ENCODE data around the gene PRPF19.

PRPF19 gene

GRCh38 chr11:60937811-60938210 is 31.4 kb upstream of the PRPF19 start:
- DNase-seq (ENCODE audit: low read depth in 3 of 3): no peak

GRCh38 chr11:60937144-60937527 is 30.8 kb upstream of the PRPF19 start:
- DNase-seq (ENCODE audit: low read depth in 3 of 3): no peak

- DNase-seq (ENCODE audit: low read depth in 3 of 3): no peak
Measured at GRCh38 chr11:60936467-60937143, 30.2 kb upstream of the PRPF19 start.

- DNase-seq (ENCODE audit: low read depth in 3 of 3): no peak
Measured at GRCh38 chr11:60935676-60936442, 29.5 kb upstream of the PRPF19 start.

- DNase-seq (ENCODE audit: low read depth in 3 of 3): no peak
Measured at GRCh38 chr11:60934790-60935605, 28.6 kb upstream of the PRPF19 start.

- DNase-seq (ENCODE audit: low read depth in 3 of 3): no peak
Measured at GRCh38 chr11:60934124-60934789, 27.9 kb upstream of the PRPF19 start.

- no peak for DNase-seq (ENCODE audit: low read depth in 3 of 3)
Measured at GRCh38 chr11:60933416-60934123, 27.2 kb upstream of the PRPF19 start.

GRCh38 chr11:60932605-60933356 is 26.4 kb upstream of the PRPF19 start:
- no peak for DNase-seq (ENCODE audit: low read depth in 3 of 3)

- DNase-seq (ENCODE audit: low read depth in 3 of 3): no peak
Measured at GRCh38 chr11:60931917-60932316, 25.5 kb upstream of the PRPF19 start.

GRCh38 chr11:60930394-60930793 is 24.0 kb upstream of the PRPF19 start:
- DNase-seq (ENCODE audit: low read depth in 3 of 3): no peak

- DNase-seq (ENCODE audit: low read depth in 3 of 3): no peak
Measured at GRCh38 chr11:60929764-60930163, 23.4 kb upstream of the PRPF19 start.

- DNase-seq (ENCODE audit: low read depth in 3 of 3): no peak
Measured at GRCh38 chr11:60928563-60929001, 22.2 kb upstream of the PRPF19 start.

- no peak for DNase-seq (ENCODE audit: low read depth in 3 of 3)
Measured at GRCh38 chr11:60927600-60927999, 21.2 kb upstream of the PRPF19 start.

- DNase-seq (ENCODE audit: low read depth in 3 of 3): no peak
Measured at GRCh38 chr11:60927061-60927592, 20.7 kb upstream of the PRPF19 start.

GRCh38 chr11:60926500-60926899 is 20.1 kb upstream of the PRPF19 start:
- DNase-seq (ENCODE audit: low read depth in 3 of 3): no peak

- DNase-seq (ENCODE audit: low read depth in 3 of 3): no peak
Measured at GRCh38 chr11:60925868-60926267, 19.5 kb upstream of the PRPF19 start.

- DNase-seq (ENCODE audit: low read depth in 3 of 3): no peak
Measured at GRCh38 chr11:60924906-60925853, 18.8 kb upstream of the PRPF19 start.

GRCh38 chr11:60924110-60924905 is 17.9 kb upstream of the PRPF19 start, which contains the start of gene TMEM132A:
Gene TMEM132A (plus strand): TSS chr11:60924460. CDS start chr11:60924634, 174 bp downstream.
- no peak for DNase-seq (ENCODE audit: low read depth in 3 of 3)
